C4-2B (cell line): ENCODE results near the gene KIF21A.

Experiments
- H3K27ac ChIP-seq: fragments of 450-650 bp; 2 replicates; pipeline ENCODE4 v1.5.1; 2017
- ZFX ChIP-seq: fragments of 450-650 bp; IDR thresholded peaks from 2 replicates; pipeline ENCODE4 v1.6.1; 2017
- TF ChIP-seq, protein P1 (sequence below): fragments of 450-650 bp; conservative IDR thresholded peaks from 2 replicates; pipeline ENCODE4 v1.5.1; 2017; ENCODE audit warnings: mild to moderate bottlenecking

KIF21A gene

DNA sequence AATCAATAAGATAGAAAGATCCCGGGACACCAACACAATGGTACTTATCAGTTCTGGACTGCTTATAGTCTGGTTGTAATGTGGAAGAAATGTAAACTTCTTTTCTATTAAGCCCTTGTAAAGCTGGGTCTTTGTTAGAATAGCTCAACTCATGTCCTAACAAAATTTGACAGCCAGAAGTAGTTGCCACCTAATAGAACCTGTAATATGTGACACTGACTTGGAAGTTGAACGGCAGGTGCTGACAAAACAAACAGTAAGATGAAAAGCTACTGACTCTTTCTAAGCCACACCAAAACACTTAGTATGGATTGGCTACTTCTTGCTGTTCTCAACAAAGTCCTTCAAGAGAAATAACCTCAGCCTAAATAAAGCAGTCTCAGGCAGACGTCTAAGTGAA, 56.6 kb downstream of the KIF21A start:
- no peak overlapping the region for H3K27ac ChIP-seq
- no peak for TF ChIP-seq ZFX
- TF ChIP-seq, protein P1, sequence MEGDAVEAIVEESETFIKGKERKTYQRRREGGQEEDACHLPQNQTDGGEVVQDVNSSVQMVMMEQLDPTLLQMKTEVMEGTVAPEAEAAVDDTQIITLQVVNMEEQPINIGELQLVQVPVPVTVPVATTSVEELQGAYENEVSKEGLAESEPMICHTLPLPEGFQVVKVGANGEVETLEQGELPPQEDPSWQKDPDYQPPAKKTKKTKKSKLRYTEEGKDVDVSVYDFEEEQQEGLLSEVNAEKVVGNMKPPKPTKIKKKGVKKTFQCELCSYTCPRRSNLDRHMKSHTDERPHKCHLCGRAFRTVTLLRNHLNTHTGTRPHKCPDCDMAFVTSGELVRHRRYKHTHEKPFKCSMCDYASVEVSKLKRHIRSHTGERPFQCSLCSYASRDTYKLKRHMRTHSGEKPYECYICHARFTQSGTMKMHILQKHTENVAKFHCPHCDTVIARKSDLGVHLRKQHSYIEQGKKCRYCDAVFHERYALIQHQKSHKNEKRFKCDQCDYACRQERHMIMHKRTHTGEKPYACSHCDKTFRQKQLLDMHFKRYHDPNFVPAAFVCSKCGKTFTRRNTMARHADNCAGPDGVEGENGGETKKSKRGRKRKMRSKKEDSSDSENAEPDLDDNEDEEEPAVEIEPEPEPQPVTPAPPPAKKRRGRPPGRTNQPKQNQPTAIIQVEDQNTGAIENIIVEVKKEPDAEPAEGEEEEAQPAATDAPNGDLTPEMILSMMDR, result no peak

DNA sequence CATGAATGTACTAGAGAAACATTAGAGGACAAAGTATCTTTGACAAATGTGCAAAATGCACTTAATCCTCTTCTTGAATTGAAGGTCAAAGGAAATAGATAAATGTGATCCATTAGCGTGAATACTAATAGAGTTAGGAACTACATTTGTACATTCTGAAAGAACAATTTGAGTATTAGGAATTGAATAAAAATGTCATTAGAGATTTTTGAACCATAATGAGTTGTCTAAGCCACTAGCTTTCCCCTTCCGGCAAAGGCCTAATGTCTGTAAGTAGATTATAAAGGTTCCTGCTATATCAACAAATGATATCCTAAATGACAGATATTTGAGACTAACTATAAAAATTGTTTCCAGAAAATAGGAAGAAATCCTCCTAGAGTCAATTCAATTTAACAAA, 59.8 kb downstream of the KIF21A start:
- no peak for TF ChIP-seq ZFX
- TF ChIP-seq, protein P1, result no peak
- H3K27ac ChIP-seq, result no peak overlapping the region

DNA sequence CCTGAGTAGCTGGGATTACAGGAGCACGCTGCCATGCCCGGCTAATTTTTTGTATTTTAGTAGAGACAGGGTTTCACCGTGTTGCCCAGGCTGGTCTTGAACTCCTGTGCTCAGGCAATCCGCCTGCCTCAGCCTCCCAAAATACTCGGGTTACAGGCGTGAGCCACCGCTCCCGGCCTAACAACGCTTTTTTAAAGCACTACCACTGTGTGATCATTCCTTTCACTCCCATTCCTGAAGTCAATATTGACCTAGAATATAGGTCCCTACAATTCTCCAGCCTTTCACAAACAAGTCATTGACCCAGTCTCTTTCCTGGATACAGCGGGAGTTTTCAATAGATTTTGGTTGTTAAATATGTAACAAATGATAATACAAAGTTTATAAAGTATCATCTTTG, 62.8 kb downstream of the KIF21A start:
- TF ChIP-seq, protein P1, result no peak
- no peak for TF ChIP-seq ZFX
- no peak overlapping the region for H3K27ac ChIP-seq

DNA sequence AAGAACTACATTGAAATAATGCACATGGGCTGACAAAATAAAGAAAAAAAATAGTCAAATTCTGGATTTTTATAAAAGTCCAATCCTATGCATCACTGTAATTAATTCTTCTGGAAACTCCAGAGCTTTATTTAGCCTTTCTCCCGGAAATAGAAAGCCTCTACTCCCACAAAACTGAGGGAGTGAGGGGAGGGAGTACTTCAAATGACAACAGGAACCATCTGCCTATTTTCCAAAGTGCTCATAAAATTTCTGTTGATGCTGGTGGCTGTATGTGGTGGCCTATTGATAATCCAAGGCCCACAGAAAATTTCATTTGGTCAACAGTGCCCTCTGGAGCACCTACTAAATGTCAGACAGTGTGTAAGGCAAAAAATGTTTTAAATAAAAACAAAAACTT, 64.6 kb downstream of the KIF21A start:
- no peak for TF ChIP-seq ZFX
- TF ChIP-seq, protein P1, result no peak
- H3K27ac ChIP-seq, result no peak overlapping the region

DNA sequence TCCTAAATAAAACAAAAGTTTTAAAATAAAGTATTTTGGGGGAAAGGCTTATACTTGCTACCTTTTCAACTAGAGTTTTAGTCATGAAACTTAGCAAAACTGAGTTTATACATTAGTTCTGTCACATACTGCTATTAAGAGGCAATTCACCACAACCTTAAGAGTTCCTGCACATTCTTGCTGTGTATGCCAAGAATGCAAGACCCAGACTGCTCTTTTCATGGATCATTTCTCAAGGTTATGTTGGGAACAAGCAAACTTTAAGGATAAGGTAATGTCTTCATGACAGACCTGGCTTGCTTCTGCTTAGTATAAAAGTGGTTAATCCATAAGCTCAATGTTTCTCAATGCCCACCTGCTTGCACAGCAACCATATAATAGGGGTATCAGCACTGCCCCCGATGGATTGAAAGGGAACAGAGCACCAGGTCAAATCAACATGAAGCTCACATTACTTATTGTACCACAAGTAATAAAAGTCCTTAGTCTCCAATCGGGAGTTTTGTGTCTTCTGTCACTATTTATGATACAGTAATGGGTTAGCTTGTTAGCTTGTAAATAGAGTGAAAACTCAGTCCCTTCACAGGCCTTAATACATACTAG, 67.6 kb downstream of the KIF21A start:
- no peak overlapping the region for H3K27ac ChIP-seq
- TF ChIP-seq ZFX, result no peak
- TF ChIP-seq, protein P1, result no peak; the same call in 1 of the 2 replicates

DNA sequence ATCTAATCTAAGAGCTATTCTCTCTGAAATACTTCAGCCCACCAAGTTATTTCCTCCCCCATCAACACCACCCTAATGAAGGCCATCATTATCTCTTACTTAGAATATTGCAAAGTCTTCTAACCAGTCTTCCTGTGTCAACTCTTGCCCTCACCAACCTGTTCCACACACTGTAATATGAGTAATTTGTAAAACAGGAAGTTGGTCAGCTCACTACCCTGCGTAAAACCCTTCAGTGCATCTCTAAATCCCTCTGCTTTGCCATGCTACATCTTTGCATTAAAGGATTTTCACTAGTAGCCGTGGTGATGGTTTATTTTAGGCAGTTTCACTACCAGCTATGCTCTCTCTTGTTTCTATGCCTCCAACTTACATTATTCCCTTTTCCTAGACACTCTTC, 70.0 kb downstream of the KIF21A start:
- H3K27ac ChIP-seq, result no peak overlapping the region
- TF ChIP-seq, protein P1, result no peak
- no peak for TF ChIP-seq ZFX

DNA sequence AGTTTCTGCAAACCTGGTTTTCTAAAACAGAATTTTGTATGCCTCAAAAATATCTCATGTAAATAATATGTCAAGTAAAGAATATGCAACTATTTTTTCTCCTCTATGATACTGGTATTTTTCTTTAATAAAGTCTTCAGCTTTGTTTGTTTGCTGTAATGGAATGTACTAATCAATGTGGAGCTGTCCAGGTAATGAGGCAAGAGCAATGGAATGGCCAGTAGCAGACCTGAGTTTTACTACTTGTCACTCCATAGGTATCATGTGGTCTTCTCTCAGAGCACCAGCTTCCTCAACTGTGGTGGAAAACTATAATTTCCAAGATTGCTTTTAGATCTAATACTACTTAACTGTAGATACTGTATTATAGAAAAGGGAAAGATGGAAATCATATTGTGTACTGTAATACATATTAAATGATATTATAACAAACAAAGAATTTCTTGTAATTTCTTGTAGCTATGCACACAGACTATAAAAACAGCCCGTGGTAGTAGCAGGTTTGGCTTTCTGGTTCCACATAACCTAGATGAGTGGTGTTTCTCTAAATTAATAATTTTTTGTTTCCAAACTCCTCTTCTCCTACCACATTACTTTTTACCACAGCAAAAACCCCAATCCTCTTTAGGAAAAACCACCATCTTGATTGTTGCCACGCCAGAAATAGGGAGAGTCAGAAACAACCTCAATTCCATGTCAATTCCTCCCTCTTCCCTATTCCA, 70.6 kb downstream of the KIF21A start:
- no peak for TF ChIP-seq ZFX
- TF ChIP-seq, protein P1, result no peak
- H3K27ac ChIP-seq, result no peak overlapping the region
